ENCODE results near the gene GPR15LG. TPM values are rescaled to one million over a fixed set of nuclear protein-coding genes. Genes with fewer than 3 reads are reported as not detected.

The GPR15LG gene
- polyA plus RNA-seq, 1 experiment: not detected

- DNase-seq (ENCODE audit: low read depth): no peak
- ChIA-PET CTCF (no interaction called here), POLR2A (no interaction called here)
- peaks cover 1% of the 10 kb centered on the region; the same call in 1 of the 2 replicates for H3K27me3 ChIP-seq (ENCODE audit: control insufficient read depth, insufficient read depth, low read length)
- H3K4me3 ChIP-seq (ENCODE audit: low read depth, low read length): no peak overlapping the region
- H3K36me3 ChIP-seq (ENCODE audit: control insufficient read depth, insufficient read depth, low read length): no peaks in the 10 kb centered on the region
- TF ChIP-seq CTCF (IDR thresholded peaks at IDR 0.05; ENCODE audit: insufficient read depth, low read depth, low read length): no peak
Observed at GRCh38 chr10:84172467-84173356, 889 bp upstream of the GPR15LG start.

GRCh38 chr10:84175436-84175835, 1.8 kb downstream of the GPR15LG start:
- TF ChIP-seq CTCF (IDR thresholded peaks at IDR 0.05; ENCODE audit: insufficient read depth, low read depth, low read length): no peak
- DNase-seq (ENCODE audit: low read depth): no peak
- POLR2A ChIA-PET: no interaction called here
- Histone ChIP-seq H3K4me3 (ENCODE audit: low read depth, low read length) (no peak overlapping the region), H3K36me3 (ENCODE audit: control insufficient read depth, insufficient read depth, low read length) (no peaks in the 10 kb centered on the region), H3K27me3 (ENCODE audit: control insufficient read depth, insufficient read depth, low read length) (peaks cover 1% of the 10 kb centered on the region; the same call in 1 of the 2 replicates)
- CTCF ChIA-PET: no interaction called here

- no peak for DNase-seq (ENCODE audit: low read depth)
- POLR2A ChIA-PET: no interaction called here
- Histone ChIP-seq H3K27me3 (ENCODE audit: control insufficient read depth, insufficient read depth, low read length) (peaks cover 1% of the 10 kb centered on the region; the same call in 1 of the 2 replicates), H3K36me3 (ENCODE audit: control insufficient read depth, insufficient read depth, low read length) (no peaks in the 10 kb centered on the region), H3K4me3 (ENCODE audit: low read depth, low read length) (no peak overlapping the region)
- CTCF ChIA-PET: no interaction called here
- no peak for TF ChIP-seq CTCF (IDR thresholded peaks at IDR 0.05; ENCODE audit: insufficient read depth, low read depth, low read length)
Observed at GRCh38 chr10:84176351-84176750, 2.8 kb downstream of the GPR15LG start.

GRCh38 chr10:84176836-84177474, 3.4 kb downstream of the GPR15LG start:
- H3K27me3 ChIP-seq (ENCODE audit: control insufficient read depth, insufficient read depth, low read length): peaks cover 1% of the 10 kb centered on the region; the same call in 1 of the 2 replicates
- DNase-seq (ENCODE audit: low read depth): no peak
- ChIA-PET CTCF (no interaction called here), POLR2A (no interaction called here)
- no peaks in the 10 kb centered on the region for H3K36me3 ChIP-seq (ENCODE audit: control insufficient read depth, insufficient read depth, low read length)
- TF ChIP-seq CTCF (IDR thresholded peaks at IDR 0.05; ENCODE audit: insufficient read depth, low read depth, low read length): no peak
- no peak overlapping the region for H3K4me3 ChIP-seq (ENCODE audit: low read depth, low read length)

GRCh38 chr10:84177541-84178141, 4.0 kb downstream of the GPR15LG start:
- Histone ChIP-seq H3K27me3 (ENCODE audit: control insufficient read depth, insufficient read depth, low read length) (peaks cover 1% of the 10 kb centered on the region; the same call in 1 of the 2 replicates), H3K36me3 (ENCODE audit: control insufficient read depth, insufficient read depth, low read length) (no peaks in the 10 kb centered on the region), H3K4me3 (ENCODE audit: low read depth, low read length) (no peak overlapping the region)
- CTCF ChIA-PET: no interaction called here
- no peak for DNase-seq (ENCODE audit: low read depth)
- POLR2A ChIA-PET: no interaction called here
- no peak for TF ChIP-seq CTCF (IDR thresholded peaks at IDR 0.05; ENCODE audit: insufficient read depth, low read depth, low read length)
